OCI-LY1 (cell line): ENCODE results near the gene WDR36.

Experiments
- H2AFZ ChIP-seq: fragments of 200-600 bp; sonication (generic), shearing (Covaris generic); 2 replicates; pipeline ENCODE4 v1.6.0; 2014; ENCODE audit warnings: antibody characterized with exemption, mild to moderate bottlenecking, low read length
- H3F3A ChIP-seq: fragments of 200-600 bp; sonication (generic), shearing (Covaris generic); 2 replicates; pipeline ENCODE4 v1.6.0; 2014; ENCODE audit warnings: mild to moderate bottlenecking, antibody characterized with exemption, low read length, moderate library complexity; ENCODE audit not compliant: insufficient read depth
- H3K27ac ChIP-seq: fragments of 200-600 bp; sonication (generic); 2 replicates; pipeline ENCODE4 v1.5.1; 2014; ENCODE audit warnings: low read length, mixed run types, mild to moderate bottlenecking, low read depth; ENCODE audit not compliant: poor library complexity, severe bottlenecking
- H3K27me3 ChIP-seq: fragments of 200-600 bp; sonication (generic); 2 replicates; pipeline ENCODE4 v1.6.0; 2014; ENCODE audit warnings: antibody characterized with exemption, mild to moderate bottlenecking, low read length, moderate library complexity; ENCODE audit not compliant: insufficient read depth
- H3K36me3 ChIP-seq: fragments of 200-600 bp; sonication (generic); 2 replicates; pipeline ENCODE4 v1.6.1; 2014; ENCODE audit warnings: mild to moderate bottlenecking, antibody characterized with exemption, low read length, moderate library complexity, mixed read lengths; ENCODE audit not compliant: insufficient read depth
- H3K4me1 ChIP-seq: fragments of 200-600 bp; sonication (generic); 2 replicates; pipeline ENCODE4 v1.5.1; 2014; ENCODE audit warnings: mild to moderate bottlenecking, low read length, moderate library complexity; ENCODE audit not compliant: insufficient read depth, severe bottlenecking
- H3K4me2 ChIP-seq: fragments of 200-600 bp; sonication (generic), shearing (Covaris generic); 2 replicates; pipeline ENCODE4 v1.6.1; 2014; ENCODE audit warnings: low read length
- H3K4me3 ChIP-seq: fragments of 200-600 bp; sonication (generic); 2 replicates; pipeline ENCODE4 v1.5.1; 2014; ENCODE audit warnings: low read length, low read depth, mild to moderate bottlenecking, mixed read lengths; ENCODE audit not compliant: poor library complexity, severe bottlenecking
- H3K79me2 ChIP-seq: fragments of 200-600 bp; shearing (Covaris generic); 2 replicates; pipeline ENCODE4 v1.6.1; 2016; ENCODE audit warnings: mixed run types, low read length, mixed read lengths; ENCODE audit not compliant: insufficient read depth
- H3K9ac ChIP-seq: fragments of 200-600 bp; sonication (generic), shearing (Covaris generic); 2 replicates; pipeline ENCODE4 v1.6.1; 2014; ENCODE audit warnings: mild to moderate bottlenecking, low read length, mixed read lengths
- H3K9me2 ChIP-seq: fragments of 200-600 bp; sonication (generic), shearing (Covaris generic); 2 replicates; pipeline ENCODE4 v1.6.1; 2014; ENCODE audit warnings: low read depth, mild to moderate bottlenecking, low read length, mixed read lengths
- H3K9me3 ChIP-seq: fragments of 200-600 bp; shearing (Covaris generic); 2 replicates; pipeline ENCODE4 v1.6.1; 2014; ENCODE audit warnings: low read length, mixed read lengths
- H4K20me1 ChIP-seq: fragments of 200-600 bp; sonication (generic), shearing (Covaris generic); 2 replicates; pipeline ENCODE4 v1.6.0; 2016; ENCODE audit warnings: mild to moderate bottlenecking, low read length; ENCODE audit not compliant: insufficient read depth
- CTCF ChIP-seq: fragments of 200-600 bp; sonication (generic), shearing (Covaris generic); IDR thresholded peaks from 2 replicates; pipeline ENCODE4 v1.5.1; 2017; ENCODE audit warnings: mild to moderate bottlenecking, antibody characterized with exemption, low read length, moderate library complexity, mixed read lengths
- EZH2 ChIP-seq: fragments of 200-600 bp; sonication (generic), shearing (Covaris generic); IDR thresholded peaks from 2 replicates; pipeline ENCODE4 v1.8.0; 2017; ENCODE audit warnings: borderline replicate concordance, mixed run types, mild to moderate bottlenecking, antibody characterized with exemption, low read length, moderate library complexity, mixed read lengths

The WDR36 gene

GRCh38 chr5:111167551-111167950 lies 75.4 kb downstream of the WDR36 start:
- no peaks in the 10 kb centered on the region for H3K79me2 ChIP-seq
- H2AFZ ChIP-seq = no peak overlapping the region
- H3K9me2 ChIP-seq = no peaks in the 10 kb centered on the region
- peaks cover 16% of the 10 kb centered on the region for H3K4me1 ChIP-seq
- no peak overlapping the region for H3K9ac ChIP-seq
- H3K27me3 ChIP-seq = no peaks in the 10 kb centered on the region
- H3K9me3 ChIP-seq = no peaks in the 10 kb centered on the region
- no peaks in the 10 kb centered on the region for H3F3A ChIP-seq
- no peak overlapping the region for H3K27ac ChIP-seq
- H3K4me3 ChIP-seq = no peak overlapping the region
- TF ChIP-seq CTCF = no peak
- no peak for TF ChIP-seq EZH2
- no peak overlapping the region for H3K4me2 ChIP-seq
- no peaks in the 10 kb centered on the region for H3K36me3 ChIP-seq
- H4K20me1 ChIP-seq = no peaks in the 10 kb centered on the region

GRCh38 chr5:111168608-111169007 lies 76.5 kb downstream of the WDR36 start:
- no peaks in the 10 kb centered on the region for H3K79me2 ChIP-seq
- no peaks in the 10 kb centered on the region for H3K27me3 ChIP-seq
- H3K4me2 ChIP-seq = no peak overlapping the region
- H3K27ac ChIP-seq = no peak overlapping the region
- no peaks in the 10 kb centered on the region for H3F3A ChIP-seq
- H2AFZ ChIP-seq = no peak overlapping the region
- H3K4me1 ChIP-seq = peaks cover 25% of the 10 kb centered on the region
- no peaks in the 10 kb centered on the region for H4K20me1 ChIP-seq
- H3K9me3 ChIP-seq = no peaks in the 10 kb centered on the region
- TF ChIP-seq CTCF (no peak), EZH2 (no peak)
- no peak overlapping the region for H3K9ac ChIP-seq
- no peaks in the 10 kb centered on the region for H3K36me3 ChIP-seq
- H3K9me2 ChIP-seq = no peaks in the 10 kb centered on the region
- no peak overlapping the region for H3K4me3 ChIP-seq

- Histone ChIP-seq H3K4me1 (peaks cover 25% of the 10 kb centered on the region), H3K9ac (no peak overlapping the region), H3K9me2 (no peaks in the 10 kb centered on the region), H3K36me3 (no peaks in the 10 kb centered on the region), H3K9me3 (no peaks in the 10 kb centered on the region), H3K4me2 (no peak overlapping the region), H3K27me3 (no peaks in the 10 kb centered on the region), H3K27ac (no peak overlapping the region), H3K4me3 (no peak overlapping the region), H4K20me1 (no peaks in the 10 kb centered on the region), H3K79me2 (no peaks in the 10 kb centered on the region), H2AFZ (no peak overlapping the region), H3F3A (no peaks in the 10 kb centered on the region)
- TF ChIP-seq EZH2 = no peak
- no peak for TF ChIP-seq CTCF
Observed at GRCh38 chr5:111169269-111169668, 77.1 kb downstream of the WDR36 start.
